MM.1S (cell line): ENCODE results near the gene KRT80.

ENCODE experiments used
- DNase-seq: peaks from one replicate; pipeline ENCODE4 v3.0.0-alpha.2; 2015
- H2AFZ ChIP-seq: fragments of 300-600 bp; sonication (generic); 2 replicates; pipeline ENCODE4 v1.6.0; 2016; ENCODE audit warnings: antibody characterized with exemption, low read length
- H3F3A ChIP-seq: fragments of 300-600 bp; sonication (generic); 2 replicates; pipeline ENCODE4 v1.6.1; 2016; ENCODE audit warnings: mild to moderate bottlenecking, antibody characterized with exemption, low read length, moderate library complexity, mixed read lengths; ENCODE audit not compliant: insufficient read depth
- H3K27ac ChIP-seq: fragments of 300-600 bp; sonication (generic); 2 replicates; pipeline ENCODE4 v1.5.1; 2016; ENCODE audit warnings: mild to moderate bottlenecking, low read length
- H3K27me3 ChIP-seq: fragments of 300-600 bp; sonication (generic); replicated peaks from 2 replicates; pipeline ENCODE4 v1.6.0; 2016; ENCODE audit warnings: low read length; ENCODE audit not compliant: insufficient read depth
- H3K36me3 ChIP-seq: fragments of 300-600 bp; sonication (generic); replicated peaks from 2 replicates; pipeline ENCODE4 v1.6.1; 2016; ENCODE audit warnings: mild to moderate bottlenecking, low read length, mixed read lengths; ENCODE audit not compliant: insufficient read depth
- H3K4me1 ChIP-seq: fragments of 300-600 bp; sonication (generic); 2 replicates; pipeline ENCODE4 v1.6.1; 2016; ENCODE audit warnings: low read length, mixed read lengths
- H3K4me2 ChIP-seq: fragments of 300-600 bp; sonication (generic); 2 replicates; pipeline ENCODE4 v1.6.0; 2016; ENCODE audit warnings: low read depth, low read length
- H3K4me3 ChIP-seq: fragments of 300-600 bp; sonication (generic); 2 replicates; pipeline ENCODE4 v1.5.1; 2016; ENCODE audit warnings: low read length, mixed read lengths
- H3K79me2 ChIP-seq: fragments of 300-600 bp; sonication (generic); 2 replicates; pipeline ENCODE4 v1.6.1; 2016; ENCODE audit warnings: mixed run types, low read length, mixed read lengths
- H3K9ac ChIP-seq: fragments of 300-600 bp; sonication (generic); 2 replicates; pipeline ENCODE4 v1.6.1; 2016; ENCODE audit warnings: low read length, mixed read lengths
- H3K9me2 ChIP-seq: fragments of 300-600 bp; sonication (generic); replicated peaks from 2 replicates; pipeline ENCODE4 v1.6.1; 2016; ENCODE audit warnings: mild to moderate bottlenecking, low read length, mixed read lengths; ENCODE audit not compliant: insufficient read depth
- H3K9me3 ChIP-seq: fragments of 300-600 bp; sonication (generic); replicated peaks from 2 replicates; pipeline ENCODE4 v1.6.1; 2016; ENCODE audit warnings: mild to moderate bottlenecking, low read length, mixed read lengths; ENCODE audit not compliant: insufficient read depth
- H4K20me1 ChIP-seq: fragments of 300-600 bp; sonication (generic); 2 replicates; pipeline ENCODE4 v1.6.1; 2016; ENCODE audit warnings: mild to moderate bottlenecking, low read length, moderate library complexity, mixed read lengths; ENCODE audit not compliant: insufficient read depth
- EZH2 ChIP-seq: fragments of 300-600 bp; sonication (generic); optimal IDR thresholded peaks from 2 replicates; pipeline ENCODE3; 2017; ENCODE audit warnings: low read depth, mild to moderate bottlenecking, antibody characterized with exemption, low read length, mixed read lengths
- EZH2phosphoT487 ChIP-seq: fragments of 300-600 bp; sonication (generic); IDR thresholded peaks from 2 replicates; pipeline ENCODE4 v1.6.1; 2018; ENCODE audit warnings: antibody characterized with exemption, low read length
- TF ChIP-seq, protein P1 (sequence below): fragments of 300-600 bp; sonication (generic); IDR thresholded peaks from 2 replicates; pipeline ENCODE4 v1.5.1; 2016; ENCODE audit warnings: antibody characterized with exemption, low read length, mixed read lengths

Gene KRT80

DNA sequence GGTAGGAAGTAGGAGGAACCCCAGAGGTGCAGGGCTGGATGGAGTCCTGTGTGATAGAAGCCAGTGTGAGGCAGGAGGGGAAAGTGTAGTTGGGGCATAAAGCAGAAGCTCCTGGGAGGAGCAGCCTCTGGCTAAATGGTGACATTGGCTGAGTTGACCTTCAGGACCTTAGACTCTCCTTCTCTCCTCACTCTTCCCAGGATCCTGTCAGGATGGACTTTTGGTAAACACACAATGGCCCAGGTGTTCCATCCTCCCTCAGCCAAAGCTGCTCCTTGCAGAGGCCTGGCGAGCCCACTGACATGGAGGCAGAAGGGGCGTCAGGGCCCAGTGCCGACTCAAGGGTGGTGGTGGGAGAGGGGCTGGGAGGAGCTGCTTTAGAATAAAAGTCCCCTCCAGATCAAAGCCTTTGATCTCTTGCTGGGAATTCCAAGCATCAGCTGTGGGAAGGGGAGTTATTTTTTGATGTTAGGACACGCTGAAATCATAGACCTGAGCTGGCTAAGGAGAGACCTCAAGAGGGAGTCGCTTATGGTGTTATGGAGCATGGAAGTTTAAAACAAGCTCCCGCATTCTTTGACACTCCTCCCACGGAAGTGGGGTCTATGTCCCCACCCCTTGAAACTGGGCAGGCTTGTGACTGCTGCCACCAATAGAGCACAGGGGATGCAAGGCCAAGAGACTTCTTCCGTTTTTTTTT, 68.2 kb downstream of the KRT80 start:
- Histone ChIP-seq H3K9ac (no peak overlapping the region), H3K79me2 (no peaks in the 10 kb centered on the region), H3K4me1 (peaks cover 20% of the 10 kb centered on the region), H3K4me2 (no peak overlapping the region), H3K27me3 (peaks cover 77% of the 10 kb centered on the region), H2AFZ (no peak overlapping the region), H3F3A (peaks cover 10% of the 10 kb centered on the region), H4K20me1 (no peaks in the 10 kb centered on the region), H3K27ac (no peak overlapping the region), H3K4me3 (no peak overlapping the region), H3K36me3 (no peaks in the 10 kb centered on the region), H3K9me3 (no peaks in the 10 kb centered on the region), H3K9me2 (no peaks in the 10 kb centered on the region)
- TF ChIP-seq, protein P1, sequence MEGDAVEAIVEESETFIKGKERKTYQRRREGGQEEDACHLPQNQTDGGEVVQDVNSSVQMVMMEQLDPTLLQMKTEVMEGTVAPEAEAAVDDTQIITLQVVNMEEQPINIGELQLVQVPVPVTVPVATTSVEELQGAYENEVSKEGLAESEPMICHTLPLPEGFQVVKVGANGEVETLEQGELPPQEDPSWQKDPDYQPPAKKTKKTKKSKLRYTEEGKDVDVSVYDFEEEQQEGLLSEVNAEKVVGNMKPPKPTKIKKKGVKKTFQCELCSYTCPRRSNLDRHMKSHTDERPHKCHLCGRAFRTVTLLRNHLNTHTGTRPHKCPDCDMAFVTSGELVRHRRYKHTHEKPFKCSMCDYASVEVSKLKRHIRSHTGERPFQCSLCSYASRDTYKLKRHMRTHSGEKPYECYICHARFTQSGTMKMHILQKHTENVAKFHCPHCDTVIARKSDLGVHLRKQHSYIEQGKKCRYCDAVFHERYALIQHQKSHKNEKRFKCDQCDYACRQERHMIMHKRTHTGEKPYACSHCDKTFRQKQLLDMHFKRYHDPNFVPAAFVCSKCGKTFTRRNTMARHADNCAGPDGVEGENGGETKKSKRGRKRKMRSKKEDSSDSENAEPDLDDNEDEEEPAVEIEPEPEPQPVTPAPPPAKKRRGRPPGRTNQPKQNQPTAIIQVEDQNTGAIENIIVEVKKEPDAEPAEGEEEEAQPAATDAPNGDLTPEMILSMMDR, result no peak
- TF ChIP-seq EZH2phosphoT487 (no peak), EZH2 (no peak)
- DNase-seq, result no peak

DNA sequence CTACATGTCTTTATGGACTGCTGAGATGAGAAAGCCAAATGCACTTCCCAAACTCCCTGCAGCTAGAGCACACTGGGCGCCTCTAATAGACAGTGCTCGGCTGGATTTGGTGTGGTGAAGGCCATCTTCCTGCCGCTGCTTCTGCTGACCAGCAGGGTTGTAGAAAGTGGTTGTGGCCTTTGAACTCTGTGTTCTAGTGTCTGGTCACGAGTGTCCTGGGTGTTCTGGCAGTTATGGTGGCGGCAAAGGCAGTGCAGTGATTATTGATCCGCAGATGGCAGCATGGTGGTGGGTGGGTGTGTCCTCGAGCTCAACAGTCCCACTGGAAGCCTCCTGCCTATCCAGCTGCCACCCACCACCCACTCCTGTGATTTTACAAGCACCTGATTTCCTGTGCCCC, 68.9 kb downstream of the KRT80 start:
- H3K27me3 ChIP-seq, result peaks cover 73% of the 10 kb centered on the region
- no peaks in the 10 kb centered on the region for H3K36me3 ChIP-seq
- no peak overlapping the region for H3K27ac ChIP-seq
- H3F3A ChIP-seq, result peaks cover 17% of the 10 kb centered on the region
- H3K4me3 ChIP-seq, result no peak overlapping the region
- H3K4me2 ChIP-seq, result no peak overlapping the region
- no peaks in the 10 kb centered on the region for H3K9me3 ChIP-seq
- H3K9me2 ChIP-seq, result no peaks in the 10 kb centered on the region
- H4K20me1 ChIP-seq, result no peaks in the 10 kb centered on the region
- no peak for DNase-seq
- peaks cover 26% of the 10 kb centered on the region for H3K4me1 ChIP-seq
- H2AFZ ChIP-seq, result no peak overlapping the region
- no peak for TF ChIP-seq EZH2
- TF ChIP-seq EZH2phosphoT487, result no peak
- TF ChIP-seq, protein P1, result no peak
- H3K79me2 ChIP-seq, result no peaks in the 10 kb centered on the region
- H3K9ac ChIP-seq, result no peak overlapping the region

DNA sequence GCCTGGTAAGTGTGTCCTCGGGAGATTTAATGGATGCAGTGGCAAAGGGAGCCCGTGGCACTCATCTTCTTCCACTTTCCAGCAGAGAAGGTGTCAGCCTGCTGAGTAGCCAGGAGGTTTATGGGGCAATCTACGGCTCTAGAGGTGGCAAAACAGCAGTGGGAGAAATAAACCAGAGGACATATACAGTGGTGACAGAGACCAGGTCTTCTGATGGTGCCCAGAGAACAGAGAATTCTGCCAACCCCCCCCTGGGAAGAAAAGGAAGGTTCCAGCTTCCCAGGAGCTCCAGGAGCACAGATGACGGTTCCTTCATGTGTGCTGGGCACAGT, 69.3 kb downstream of the KRT80 start:
- Histone ChIP-seq H3K9me3 (no peaks in the 10 kb centered on the region), H3K27ac (no peak overlapping the region), H3K9ac (no peak overlapping the region), H2AFZ (no peak overlapping the region), H3K79me2 (no peaks in the 10 kb centered on the region), H4K20me1 (no peaks in the 10 kb centered on the region), H3K4me1 (peaks cover 29% of the 10 kb centered on the region), H3K4me2 (no peak overlapping the region), H3K27me3 (peaks cover 69% of the 10 kb centered on the region), H3K4me3 (no peak overlapping the region), H3K36me3 (no peaks in the 10 kb centered on the region), H3F3A (peaks cover 20% of the 10 kb centered on the region), H3K9me2 (no peaks in the 10 kb centered on the region)
- no peak for DNase-seq
- TF ChIP-seq EZH2phosphoT487, result no peak
- TF ChIP-seq, protein P1, result no peak
- TF ChIP-seq EZH2, result no peak
